HepG2 (cell line): ENCODE data around the gene FAM114A1. TPM values are rescaled to one million over a fixed set of nuclear protein-coding genes. Genes with fewer than 3 reads are reported as not detected.

Experiments used
- AGO2 ChIP-seq: fragments of 200-400 bp; formaldehyde crosslinking; optimal IDR thresholded peaks from 2 replicates; pipeline ENCODE3; 2017; ENCODE audit warnings: mild to moderate bottlenecking, low read depth, low read length, moderate library complexity
- ARID5B ChIP-seq: IDR thresholded peaks from 2 replicates; pipeline ENCODE4 v1.4.0; 2020; ENCODE audit warnings: mild to moderate bottlenecking, missing genetic modification reagents
- CEBPB ChIP-seq: IDR thresholded peaks from 2 replicates; pipeline ENCODE4 v1.6.1; 2011; ENCODE audit warnings: low read depth, low read length, improper control_type of control experiment, borderline replicate concordance
- FOSL2 ChIP-seq: sonication (generic); formaldehyde crosslinking; IDR thresholded peaks from 2 replicates; pipeline ENCODE4 v1.4.0; 2020; ENCODE audit warnings: missing genetic modification reagents
- GLI4 ChIP-seq: sonication (generic); formaldehyde crosslinking; IDR thresholded peaks from 2 replicates; pipeline ENCODE4 v1.5.1; 2020; ENCODE audit warnings: missing genetic modification reagents, mild to moderate bottlenecking, moderate library complexity, borderline replicate concordance
- ISL2 ChIP-seq: sonication (generic); formaldehyde crosslinking; IDR thresholded peaks from 2 replicates; pipeline ENCODE4 v1.5.0; 2020; ENCODE audit warnings: missing genetic modification reagents
- ISX ChIP-seq: sonication (generic); formaldehyde crosslinking; conservative IDR thresholded peaks from 2 replicates; pipeline ENCODE4 v1.5.0; 2020; ENCODE audit warnings: missing genetic modification reagents
- MZF1 ChIP-seq: sonication (generic); formaldehyde crosslinking; IDR thresholded peaks from 2 replicates; pipeline ENCODE4 v1.8.1; 2023; ENCODE audit warnings: mild to moderate bottlenecking, missing genetic modification reagents, borderline replicate concordance
- NCOA2 ChIP-seq: sonication (generic); formaldehyde crosslinking; IDR thresholded peaks from 2 replicates; pipeline ENCODE4 v1.8.0; 2022; ENCODE audit warnings: inconsistent platforms
- NFIC ChIP-seq: IDR thresholded peaks from 2 replicates; pipeline ENCODE4 v1.6.1; 2012; ENCODE audit warnings: mild to moderate bottlenecking, low read length, inconsistent platforms
- NFYB ChIP-seq: sonication (generic); formaldehyde crosslinking; IDR thresholded peaks from 2 replicates; pipeline ENCODE4 v1.4.0; 2020; ENCODE audit warnings: missing genetic modification reagents
- NFYC ChIP-seq: IDR thresholded peaks from 2 replicates; pipeline ENCODE4 v1.6.1; 2016; ENCODE audit warnings: missing genetic modification reagents, missing compliant biosample characterization
- NKX3-1 ChIP-seq: sonication (generic); formaldehyde crosslinking; IDR thresholded peaks from 2 replicates; pipeline ENCODE4 v1.5.0; 2020; ENCODE audit warnings: missing genetic modification reagents
- NR2F1 ChIP-seq, 2 experiments: fragments of 450-650 bp in 1 of 2; formaldehyde crosslinking in 1 of 2; IDR thresholded peaks; 2 replicates each; pipeline versions ENCODE4 v1.5.0 to v1.6.1; 2016 to 2020; ENCODE audit warnings: mild to moderate bottlenecking in 1 of 2, missing compliant biosample characterization in 1 of 2, missing genetic modification reagents in 1 of 2, moderate library complexity in 1 of 2
- ONECUT2 ChIP-seq: sonication (generic); formaldehyde crosslinking; IDR thresholded peaks from 2 replicates; pipeline ENCODE4 v1.4.0; 2020; ENCODE audit warnings: missing genetic modification reagents
- RFX1 ChIP-seq: fragments of 450-650 bp; IDR thresholded peaks from 2 replicates; pipeline ENCODE4 v1.6.1; 2017
- STAT6 ChIP-seq: sonication (generic); formaldehyde crosslinking; IDR thresholded peaks from 2 replicates; pipeline ENCODE4 v1.4.0; 2020; ENCODE audit warnings: missing genetic modification reagents, mild to moderate bottlenecking, borderline replicate concordance
- ZBTB2 ChIP-seq: sonication (generic); formaldehyde crosslinking; IDR thresholded peaks from 2 replicates; pipeline ENCODE4 v1.8.0; 2022; ENCODE audit warnings: low read depth, missing genetic modification reagents
- ZMYM3 ChIP-seq: sonication (generic); formaldehyde crosslinking; IDR thresholded peaks from 2 replicates; pipeline ENCODE4 v1.5.1; 2020; ENCODE audit warnings: mild to moderate bottlenecking, missing genetic modification reagents
- ZMYM4 ChIP-seq: sonication (generic); formaldehyde crosslinking; IDR thresholded peaks from 2 replicates; pipeline ENCODE4 v1.8.1; 2023; ENCODE audit warnings: mild to moderate bottlenecking, missing genetic modification reagents
- ZNF276 ChIP-seq: sonication (generic); formaldehyde crosslinking; IDR thresholded peaks from 2 replicates; pipeline ENCODE4 v1.4.0; 2020; ENCODE audit warnings: mild to moderate bottlenecking, low read depth, missing genetic modification reagents
- ZNF629 ChIP-seq: sonication (generic); formaldehyde crosslinking; conservative IDR thresholded peaks from 2 replicates; pipeline ENCODE4 v1.5.0; 2020; ENCODE audit warnings: missing genetic modification reagents
- ZNF737 ChIP-seq: sonication (generic); formaldehyde crosslinking; IDR thresholded peaks from 2 replicates; pipeline ENCODE4 v1.5.0; 2020; ENCODE audit warnings: missing genetic modification reagents, mild to moderate bottlenecking, borderline replicate concordance
- polyA plus RNA-seq, 8 experiments: library from polyadenylated mRNA; depleted of rRNA in 3 of 8; stranded (reverse) in 7 of 8; unstranded in 1 of 8; fragments of >200 nt; fragmentation: Illumina TruSeq in 4 of 8; extraction: Trizol in 4 of 8; gene quantifications; 2 replicates each; pipeline versions ENCODE4 v1.2.1 to v1.2.3, GENCODE V29; 2011 to 2016; ENCODE audit warnings: low read depth in 4 of 8, missing spikeins in 1 of 8, mixed read lengths in 1 of 8; ENCODE audit not compliant: insufficient read depth in 1 of 8
- total RNA-seq, 5 experiments: library from RNA; depleted of rRNA; stranded (reverse); fragments of >200 nt; fragmentation: Illumina TruSeq; extraction: Trizol; gene quantifications; 2 replicates each; pipeline ENCODE4 v1.2.3, GENCODE V29; 2016; ENCODE audit warnings: low read depth in 1 of 5

FAM114A1 gene
- total and polyA plus RNA-seq, 2 of the 13 experiments (the other 11 are each of a cell fraction or from before 2014, with no cell fraction given) = 61.0 to 76.9 TPM

- TF ChIP-seq STAT6 (CRISPR knock-in tag) (no peak), ZMYM3 (CRISPR knock-in tag) (no peak), NFIC (no peak; the same call in 1 of the 2 replicates), NFYC (CRISPR knock-in tag) (peak; percentile 25; the same call in 1 of the 2 replicates), RFX1 (no peak), ZNF737 (CRISPR knock-in tag) (no peak), NKX3-1 (CRISPR knock-in tag) (no peak), GLI4 (CRISPR knock-in tag) (no peak), NFYB (CRISPR knock-in tag) (no peak), FOSL2 (peak; percentile 92), MZF1 (CRISPR knock-in tag) (no peak), ZNF629 (CRISPR knock-in tag) (no peak), ONECUT2 (CRISPR knock-in tag) (no peak), ISL2 (CRISPR knock-in tag) (0 out of 2 replicates have a peak, but pooled peaks have one; percentile 16), ZNF276 (CRISPR knock-in tag) (no peak), AGO2 (no peak), ISX (no peak), NR2F1 (CRISPR knock-in tag; IDR thresholded peaks at IDR 0.05) (no peak), ZMYM4 (peak; percentile 78; the same call in 1 of the 2 replicates), NCOA2 (CRISPR knock-in tag) (0 out of 2 replicates have a peak, but pooled peaks have one; percentile 30), ZBTB2 (CRISPR knock-in tag) (no peak), CEBPB (peak; percentile 88), ARID5B (CRISPR knock-in tag) (peak; percentile 83)
Observed at GRCh38 chr4:38872620-38873019, 5.0 kb downstream of the FAM114A1 start (continued).
